Neutrophil (primary cell): ENCODE results near the gene ADAM29.
"Not testable (repeated sequence)": the region's sequence is repeated elsewhere in the genome, so short reads cannot be mapped to it uniquely, and the experiment has no call there.

Experiments
- H3K27ac ChIP-seq: fragments of 200-600 bp; sonication (generic); 2 replicates; pipeline ENCODE4 v1.5.1; 2016; ENCODE audit warnings: mild to moderate bottlenecking, moderate library complexity
- H3K27me3 ChIP-seq: fragments of 200-600 bp; sonication (generic); 2 replicates; pipeline ENCODE4 v1.6.0; 2016; ENCODE audit warnings: mild to moderate bottlenecking
- H3K36me3 ChIP-seq: fragments of 200-600 bp; sonication (generic); 2 replicates; pipeline ENCODE4 v1.5.1; 2017
- H3K4me1 ChIP-seq, 2 experiments: fragments of 200-600 bp in 1 of 2; sonication (generic) in 1 of 2; 1 replicate in 1 of 2; 2 replicates in 1 of 2; pipeline versions ENCODE4 v1.5.1 to v1.6.1; 2013 to 2016; ENCODE audit warnings: low read depth in 1 of 2, low read length in 1 of 2, mild to moderate bottlenecking in 1 of 2, moderate library complexity in 1 of 2; ENCODE audit not compliant: control insufficient read depth in 1 of 2, insufficient read depth in 1 of 2
- H3K4me3 ChIP-seq, 2 experiments: fragments of 200-600 bp in 1 of 2; sonication (generic) in 1 of 2; 1 replicate in 1 of 2; 2 replicates in 1 of 2; pipeline ENCODE4 v1.5.1; 2013 to 2016; ENCODE audit warnings: low read depth in 1 of 2, low read length in 1 of 2, mild to moderate bottlenecking in 1 of 2, moderate library complexity in 1 of 2
- H3K9me3 ChIP-seq: fragments of 200-600 bp; sonication (generic); 2 replicates; pipeline ENCODE4 v1.5.1; 2016
- CTCF ChIP-seq: fragments of 200-600 bp; sonication (generic); IDR thresholded peaks from 2 replicates; pipeline ENCODE4 v1.5.1; 2016; ENCODE audit warnings: antibody characterized with exemption

Gene ADAM29

GRCh38 chr4:174989791-174990190, 71.6 kb downstream of the ADAM29 start:
- no peak for TF ChIP-seq CTCF
- Histone ChIP-seq H3K4me3 (no peak overlapping the region), H3K27me3 (no peaks in the 10 kb centered on the region), H3K27ac (no peak overlapping the region), H3K36me3 (no peaks in the 10 kb centered on the region), H3K9me3 (no peaks in the 10 kb centered on the region), H3K4me1 (no peaks in the 10 kb centered on the region)

- Histone ChIP-seq H3K36me3 (no peaks in the 10 kb centered on the region), H3K9me3 (no peaks in the 10 kb centered on the region), H3K27ac (no peak overlapping the region), H3K27me3 (no peaks in the 10 kb centered on the region), H3K4me1 (no peaks in the 10 kb centered on the region), H3K4me3 (no peak overlapping the region)
- TF ChIP-seq CTCF: no peak
Observed at GRCh38 chr4:174993916-174994315, 75.8 kb downstream of the ADAM29 start.

GRCh38 chr4:174996079-174996478, 77.9 kb downstream of the ADAM29 start:
- Histone ChIP-seq H3K27me3 (no peaks in the 10 kb centered on the region), H3K27ac (no peak overlapping the region), H3K4me1 (no peaks in the 10 kb centered on the region), H3K4me3 (no peak overlapping the region), H3K9me3 (no peaks in the 10 kb centered on the region), H3K36me3 (no peaks in the 10 kb centered on the region)
- TF ChIP-seq CTCF: no peak

- no peaks in the 10 kb centered on the region for H3K4me1 ChIP-seq
- no peak overlapping the region for H3K27ac ChIP-seq
- TF ChIP-seq CTCF: no peak
Observed at GRCh38 chr4:174999407-174999806, 81.2 kb downstream of the ADAM29 start.

GRCh38 chr4:175017751-175018150, 99.6 kb downstream of the ADAM29 start:
- Histone ChIP-seq H3K27ac (no peak overlapping the region), H3K4me3 (no peak overlapping the region), H3K36me3 (no peaks in the 10 kb centered on the region), H3K9me3 (no peaks in the 10 kb centered on the region), H3K4me1 (no peaks in the 10 kb centered on the region), H3K27me3 (no peaks in the 10 kb centered on the region)
- no peak for TF ChIP-seq CTCF

More at GRCh38 chr4:174999407-174999806, 81.2 kb downstream of the ADAM29 start:
- no peaks in the 10 kb centered on the region for H3K36me3 ChIP-seq
- no peaks in the 10 kb centered on the region for H3K9me3 ChIP-seq
- H3K27me3 ChIP-seq: no peaks in the 10 kb centered on the region
- H3K4me3 ChIP-seq: no peak overlapping the region

GRCh38 chr4:175019447-175019846, 101.3 kb downstream of the ADAM29 start:
- H3K27ac ChIP-seq, H3K4me1 ChIP-seq, H3K27me3 ChIP-seq, H3K4me3 ChIP-seq, H3K9me3 ChIP-seq, H3K36me3 ChIP-seq: not testable (repeated sequence)
